ENCODE measurements around the gene C3orf80.
"Not testable (repeated sequence)": the region's sequence is repeated elsewhere in the genome, so short reads cannot be mapped to it uniquely, and the experiment has no call there.

C3orf80 gene

GRCh38 chr3:160225176-160226025 is at the start of gene C3orf80:
C3orf80 (plus strand) TSS chr3:160225422; CDS start chr3:160225636, 214 bp downstream.
- H3K4me1 Mint-ChIP-seq, result peaks cover 13% of the 10 kb centered on the region
- DNase-seq (ENCODE audit: low spot score in 2 of 2) (peak; percentile 20 to 68), ATAC-seq (peak; percentile 90)
- no peak within 1 kb of the TSS for H3K27ac Mint-ChIP-seq
- no peaks in the 10 kb centered on the region for H3K9me3 Mint-ChIP-seq
- peak within 1 kb of the TSS; percentile 73 for H3K4me3 Mint-ChIP-seq
- no peaks in the 10 kb centered on the region for H3K36me3 Mint-ChIP-seq

DNA sequence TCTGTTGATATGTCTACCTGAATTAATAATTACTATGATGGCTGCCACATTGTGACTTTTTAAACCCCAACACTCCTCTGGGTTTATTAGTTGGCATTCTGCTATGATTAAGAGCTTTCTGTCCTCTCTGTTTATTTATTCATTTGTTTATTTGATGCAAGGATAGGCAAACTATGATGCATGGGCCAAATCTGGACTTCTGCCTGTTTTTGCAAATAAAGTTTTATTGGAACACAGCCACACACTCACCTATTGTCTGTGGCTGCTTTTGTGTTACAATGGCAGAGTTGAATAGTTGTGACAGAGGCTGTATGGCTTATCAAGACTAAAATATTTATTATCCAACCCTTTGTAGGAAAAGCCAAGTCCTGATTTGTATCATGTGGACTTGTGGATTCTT is 48.3 kb upstream of the C3orf80 start:
- Mint-ChIP-seq H3K4me1 (no peaks in the 10 kb centered on the region), H3K36me3 (no peaks in the 10 kb centered on the region), H3K9me3 (no peaks in the 10 kb centered on the region), H3K4me3 (no peak overlapping the region), H3K27ac (no peak overlapping the region)
- DNase-seq (ENCODE audit: low spot score in 2 of 2) (no peak), ATAC-seq (no peak)

DNA sequence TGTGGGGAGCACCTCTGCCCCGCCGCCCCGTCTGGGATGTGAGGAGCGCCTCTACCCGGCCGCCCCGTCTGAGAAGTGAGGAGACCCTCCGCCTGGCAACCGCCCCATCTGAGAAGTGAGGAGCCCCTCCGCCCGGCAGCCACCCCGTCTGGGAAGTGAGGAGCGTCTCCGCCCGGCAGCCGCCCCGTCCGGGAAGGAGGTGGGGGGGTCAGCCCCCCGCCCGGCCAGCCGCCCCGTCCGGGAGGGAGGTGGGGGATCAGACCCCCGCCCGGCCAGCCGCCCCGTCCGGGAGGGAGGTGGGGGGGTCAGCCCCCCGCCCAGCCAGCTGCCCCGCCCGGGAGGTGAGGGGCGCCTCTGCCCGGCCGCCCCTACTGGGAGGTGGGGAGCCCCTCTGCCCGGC is 46.6 kb upstream of the C3orf80 start:
- H3K36me3 Mint-ChIP-seq; H3K27ac Mint-ChIP-seq; H3K4me3 Mint-ChIP-seq; H3K9me3 Mint-ChIP-seq; H3K4me1 Mint-ChIP-seq; DNase-seq (ENCODE audit: low spot score in 2 of 2); ATAC-seq: not testable (repeated sequence)

GRCh38 chr3:160179403-160179802 is 45.8 kb upstream of the C3orf80 start:
- not testable (repeated sequence) for ATAC-seq, H3K4me3 Mint-ChIP-seq

DNA sequence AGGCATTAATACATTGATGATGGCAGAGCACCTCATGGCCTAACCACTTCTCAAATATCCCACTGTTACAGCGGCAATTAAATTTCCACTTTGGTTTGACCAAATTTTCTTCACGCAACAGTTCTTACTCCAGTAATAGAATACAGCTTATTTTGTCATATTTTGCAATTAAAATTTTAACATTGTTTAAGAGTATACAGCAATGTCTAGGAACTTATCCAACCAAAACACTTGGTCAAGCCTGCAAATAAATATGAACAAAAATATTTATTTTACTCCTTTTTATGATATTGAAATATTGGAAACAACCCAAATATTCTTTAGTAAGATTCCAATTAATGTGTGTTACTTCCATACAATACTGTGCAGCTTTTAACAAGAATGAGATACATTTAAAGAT is 45.3 kb upstream of the C3orf80 start:
- no peaks in the 10 kb centered on the region for H3K4me1 Mint-ChIP-seq

More at GRCh38 chr3:160179403-160179802, 45.8 kb upstream of the C3orf80 start:
- not testable (repeated sequence) for H3K9me3 Mint-ChIP-seq; H3K36me3 Mint-ChIP-seq; DNase-seq (ENCODE audit: low spot score in 2 of 2); H3K4me1 Mint-ChIP-seq; H3K27ac Mint-ChIP-seq

DNA sequence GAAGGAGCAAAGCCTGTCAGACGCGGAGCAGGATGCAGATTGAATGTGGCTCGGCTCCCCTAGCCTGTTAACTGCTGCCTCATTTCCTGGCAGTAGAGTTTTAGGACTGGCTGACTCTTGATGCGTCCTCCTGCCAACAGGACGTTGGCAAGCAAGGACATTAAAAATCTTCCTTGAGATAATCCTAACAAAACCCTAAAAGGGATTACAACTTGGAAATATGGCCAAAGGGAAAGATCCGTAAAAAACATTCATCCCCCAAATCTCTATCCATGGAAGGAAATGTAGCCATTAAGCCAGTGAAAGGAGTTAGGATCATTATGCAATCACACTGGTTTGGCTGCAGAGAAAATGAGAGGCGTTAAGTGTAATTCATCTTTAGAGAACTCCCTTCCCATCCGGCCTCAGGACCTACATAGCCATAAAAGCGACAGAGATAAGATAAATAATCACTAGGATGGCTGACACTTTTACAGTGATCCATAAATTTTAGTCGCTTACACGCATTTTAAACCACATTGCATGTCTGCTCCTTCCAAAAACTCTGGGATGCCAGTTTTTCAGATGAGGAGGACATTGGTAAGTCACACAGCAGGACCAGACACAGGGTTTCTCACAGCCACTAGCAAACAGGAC is 44.5 kb upstream of the C3orf80 start:
- Mint-ChIP-seq H3K36me3 (no peaks in the 10 kb centered on the region), H3K27ac (no peak overlapping the region), H3K4me1 (no peaks in the 10 kb centered on the region), H3K4me3 (no peak overlapping the region), H3K9me3 (no peaks in the 10 kb centered on the region)
- no peak for DNase-seq (ENCODE audit: low spot score in 2 of 2)
- ATAC-seq, result no peak

More for the DNA sequence above, 45.3 kb upstream of the C3orf80 start:
- Mint-ChIP-seq H3K9me3 (no peaks in the 10 kb centered on the region), H3K36me3 (no peaks in the 10 kb centered on the region), H3K4me3 (no peak overlapping the region), H3K27ac (no peak overlapping the region)
- DNase-seq (ENCODE audit: low spot score in 2 of 2) (no peak), ATAC-seq (no peak)

- Mint-ChIP-seq H3K4me3 (no peak overlapping the region), H3K4me1 (no peaks in the 10 kb centered on the region), H3K36me3 (no peaks in the 10 kb centered on the region), H3K9me3 (peaks cover 2% of the 10 kb centered on the region), H3K27ac (no peak overlapping the region)
- ATAC-seq (no peak), DNase-seq (ENCODE audit: low spot score in 2 of 2) (no peak)
Observed at GRCh38 chr3:160183345-160184076, 41.7 kb upstream of the C3orf80 start.

GRCh38 chr3:160184655-160185054 is 40.6 kb upstream of the C3orf80 start:
- Mint-ChIP-seq H3K27ac (no peak overlapping the region), H3K4me1 (no peaks in the 10 kb centered on the region), H3K9me3 (peaks cover 2% of the 10 kb centered on the region), H3K36me3 (no peaks in the 10 kb centered on the region), H3K4me3 (no peak overlapping the region)
- ATAC-seq (no peak), DNase-seq (ENCODE audit: low spot score in 2 of 2) (no peak)

- ATAC-seq (no peak), DNase-seq (ENCODE audit: low spot score in 2 of 2) (no peak)
- Mint-ChIP-seq H3K4me1 (no peaks in the 10 kb centered on the region), H3K4me3 (no peak overlapping the region), H3K36me3 (no peaks in the 10 kb centered on the region), H3K9me3 (peaks cover 2% of the 10 kb centered on the region), H3K27ac (no peak overlapping the region)
Observed at GRCh38 chr3:160185751-160186150, 39.5 kb upstream of the C3orf80 start.

DNA sequence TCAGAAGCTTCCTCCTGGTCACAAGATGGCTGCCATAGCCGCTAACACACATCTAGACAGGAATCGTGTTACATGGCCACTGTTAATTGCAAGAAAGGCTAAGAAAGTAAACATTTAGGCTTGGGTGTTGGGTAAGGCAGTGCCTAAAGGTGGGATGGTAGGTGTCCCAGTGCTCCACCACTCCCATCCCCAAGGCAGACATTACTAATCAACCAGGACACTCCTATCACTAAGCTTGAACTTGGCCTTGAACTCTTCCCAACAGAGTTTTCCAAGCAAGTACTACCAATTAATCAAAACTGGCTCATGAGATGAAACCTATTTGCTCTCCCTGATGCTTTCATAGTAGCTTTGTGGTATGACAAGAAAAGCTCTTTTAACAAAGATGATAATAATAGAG is 37.9 kb upstream of the C3orf80 start:
- ATAC-seq (no peak), DNase-seq (ENCODE audit: low spot score in 2 of 2) (no peak)
- no peaks in the 10 kb centered on the region for H3K4me1 Mint-ChIP-seq
- H3K4me3 Mint-ChIP-seq, result no peak overlapping the region
- no peaks in the 10 kb centered on the region for H3K36me3 Mint-ChIP-seq
- H3K9me3 Mint-ChIP-seq, result peaks cover 2% of the 10 kb centered on the region
- H3K27ac Mint-ChIP-seq, result no peak overlapping the region

GRCh38 chr3:160192310-160193029 is 32.8 kb upstream of the C3orf80 start:
- ATAC-seq (no peak), DNase-seq (ENCODE audit: low spot score in 2 of 2) (no peak)
- peaks cover 2% of the 10 kb centered on the region for H3K9me3 Mint-ChIP-seq
- H3K4me3 Mint-ChIP-seq, result no peak overlapping the region
- H3K4me1 Mint-ChIP-seq, result no peaks in the 10 kb centered on the region
- H3K27ac Mint-ChIP-seq, result no peak overlapping the region
- no peaks in the 10 kb centered on the region for H3K36me3 Mint-ChIP-seq

DNA sequence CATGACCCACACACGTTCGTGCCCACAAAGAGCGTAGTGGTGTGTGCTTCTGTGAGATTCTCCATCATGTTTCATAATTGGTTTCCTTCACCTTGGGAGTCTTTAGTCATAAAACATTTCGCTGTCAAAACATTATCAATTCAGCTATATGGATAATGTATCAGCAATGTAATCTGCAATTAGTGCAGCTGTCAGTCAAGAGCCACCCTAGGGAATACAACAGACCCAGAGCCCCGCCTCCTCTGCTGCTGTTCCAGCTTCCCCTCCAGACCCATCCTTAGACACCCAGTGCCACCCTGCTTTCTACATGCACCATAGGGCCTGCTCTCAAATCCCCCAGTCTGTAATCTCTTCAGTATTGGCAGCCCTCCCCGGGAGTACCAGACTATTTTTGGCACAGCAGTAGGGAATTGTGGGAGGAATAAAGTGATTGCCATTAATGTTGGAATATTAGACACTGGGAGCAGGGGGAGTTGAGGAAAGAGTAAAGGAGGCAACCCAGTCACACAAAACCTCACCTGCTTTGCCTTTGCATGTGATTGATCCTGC is 31.5 kb upstream of the C3orf80 start:
- H3K4me1 Mint-ChIP-seq, result no peaks in the 10 kb centered on the region
- H3K36me3 Mint-ChIP-seq, result no peaks in the 10 kb centered on the region
- H3K4me3 Mint-ChIP-seq, result no peak overlapping the region
- no peak for DNase-seq (ENCODE audit: low spot score in 2 of 2)
- no peak for ATAC-seq
- no peaks in the 10 kb centered on the region for H3K9me3 Mint-ChIP-seq
- H3K27ac Mint-ChIP-seq, result no peak overlapping the region

GRCh38 chr3:160194438-160194837 is 30.8 kb upstream of the C3orf80 start:
- ATAC-seq, result no peak
- no peaks in the 10 kb centered on the region for H3K36me3 Mint-ChIP-seq
- no peak overlapping the region for H3K27ac Mint-ChIP-seq
- H3K4me1 Mint-ChIP-seq, result no peaks in the 10 kb centered on the region
- H3K9me3 Mint-ChIP-seq, result no peaks in the 10 kb centered on the region
- no peak for DNase-seq (ENCODE audit: low spot score in 2 of 2)
- no peak overlapping the region for H3K4me3 Mint-ChIP-seq

DNA sequence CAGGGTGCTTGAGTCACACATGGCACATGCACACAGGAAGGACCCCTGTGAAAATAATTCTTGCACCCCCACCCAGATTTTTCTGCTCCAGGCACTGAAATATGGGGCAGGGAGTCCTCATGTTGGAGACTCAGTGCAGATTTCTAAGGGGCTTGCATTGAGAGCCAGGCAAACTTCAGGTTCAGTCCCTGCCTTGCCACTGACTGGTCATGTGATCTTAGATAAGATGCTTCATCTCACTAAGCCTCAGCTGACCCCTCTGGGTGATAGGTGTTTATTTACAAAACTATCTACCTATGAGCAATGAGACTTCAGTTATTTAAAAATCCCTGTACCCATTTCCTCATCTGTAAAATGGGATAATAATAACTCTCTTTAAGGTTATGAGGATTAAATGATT is 30.1 kb upstream of the C3orf80 start:
- H3K4me3 Mint-ChIP-seq, result no peak overlapping the region
- DNase-seq (ENCODE audit: low spot score in 2 of 2) (no peak), ATAC-seq (no peak)
- no peaks in the 10 kb centered on the region for H3K9me3 Mint-ChIP-seq
- H3K4me1 Mint-ChIP-seq, result no peaks in the 10 kb centered on the region
- H3K36me3 Mint-ChIP-seq, result no peaks in the 10 kb centered on the region
- no peak overlapping the region for H3K27ac Mint-ChIP-seq
